Measurements from ENCODE around the gene ENTR1.
"Not testable (repeated sequence)": the region's sequence is repeated elsewhere in the genome, so short reads cannot be mapped to it uniquely, and the experiment has no call there.

The ENTR1 gene

GRCh38 chr9:136416914-136417313 lies 6.5 kb upstream of the ENTR1 start:
- DNase-seq, result no peak

GRCh38 chr9:136416427-136416826 lies 6.0 kb upstream of the ENTR1 start:
- DNase-seq, result no peak

GRCh38 chr9:136412962-136413361 lies 2.5 kb upstream of the ENTR1 start:
- DNase-seq, result no peak

GRCh38 chr9:136411378-136411777 lies 964 bp upstream of the ENTR1 start:
- DNase-seq, result no peak

GRCh38 chr9:136409557-136410455 lies 608 bp downstream of the ENTR1 start:
- DNase-seq, result peak in 1 of 2 experiments; percentile 42

GRCh38 chr9:136407911-136408310 lies 2.5 kb downstream of the ENTR1 start:
- no peak for DNase-seq

- DNase-seq, result not testable (repeated sequence)
Measured at GRCh38 chr9:136407061-136407460, 3.4 kb downstream of the ENTR1 start.

- not testable (repeated sequence) for DNase-seq
Measured at GRCh38 chr9:136405904-136406303, 4.5 kb downstream of the ENTR1 start.

GRCh38 chr9:136405481-136405880 lies 4.9 kb downstream of the ENTR1 start:
- no peak for DNase-seq

- no peak for DNase-seq
Measured at GRCh38 chr9:136404801-136405136, 5.6 kb downstream of the ENTR1 start.

- DNase-seq, result no peak
Measured at GRCh38 chr9:136403915-136404800, 6.3 kb downstream of the ENTR1 start.

GRCh38 chr9:136403538-136403914 lies 6.9 kb downstream of the ENTR1 start:
- no peak for DNase-seq

- no peak for DNase-seq
Measured at GRCh38 chr9:136402067-136402466, 8.3 kb downstream of the ENTR1 start.

GRCh38 chr9:136401173-136401922 lies 9.1 kb downstream of the ENTR1 start:
- no peak for DNase-seq

GRCh38 chr9:136400038-136400834 lies 10.2 kb downstream of the ENTR1 start, which contains the start of gene SNAPC4:
Gene SNAPC4 (minus strand): TSS chr9:136400170. CDS start chr9:136398428, 1,742 bp downstream.
- DNase-seq, result peak; percentile 90 to 91

GRCh38 chr9:136399176-136400037 lies 11.0 kb downstream of the ENTR1 start:
- peak in 1 of 2 experiments; percentile 16 for DNase-seq

- no peak for DNase-seq
Measured at GRCh38 chr9:136398286-136398685, 12.1 kb downstream of the ENTR1 start.

- DNase-seq, result no peak
Measured at GRCh38 chr9:136397643-136398042, 12.8 kb downstream of the ENTR1 start.

GRCh38 chr9:136396219-136396515 lies 14.2 kb downstream of the ENTR1 start:
- no peak for DNase-seq

- no peak for DNase-seq
Measured at GRCh38 chr9:136395345-136396218, 14.8 kb downstream of the ENTR1 start.
